Loucy (cell line): ENCODE measurements around the gene FANK1.

Experiments used
- CTCF ChIP-seq: fragments of 200-600 bp; sonication (generic); conservative IDR thresholded peaks from 2 replicates; pipeline ENCODE4 v1.5.1; 2014; ENCODE audit warnings: mild to moderate bottlenecking, antibody characterized with exemption, low read length
- EZH2phosphoT487 ChIP-seq: fragments of 200-600 bp; IDR thresholded peaks from 2 replicates; pipeline ENCODE4 v1.6.1; 2018; ENCODE audit warnings: antibody characterized with exemption, mild to moderate bottlenecking, moderate library complexity, borderline replicate concordance

GRCh38 chr10:125850766-125851731, 45.3 kb upstream of the FANK1 start:
- TF ChIP-seq CTCF, result no peak
- no peak for TF ChIP-seq EZH2phosphoT487
